GM20000 (cell line): ENCODE data around the gene HBE1.

ENCODE experiments used
- DNase-seq: peaks from one replicate; pipeline ENCODE4 v3.0.0; 2012; ENCODE audit warnings: low spot score
- TF ChIP-seq, protein P1 (sequence below): IDR thresholded peaks from 2 replicates; pipeline ENCODE4 v1.5.1; 2012; ENCODE audit warnings: mild to moderate bottlenecking, control low read depth; ENCODE audit errors: extremely low read depth, missing control alignments

The HBE1 gene

DNA sequence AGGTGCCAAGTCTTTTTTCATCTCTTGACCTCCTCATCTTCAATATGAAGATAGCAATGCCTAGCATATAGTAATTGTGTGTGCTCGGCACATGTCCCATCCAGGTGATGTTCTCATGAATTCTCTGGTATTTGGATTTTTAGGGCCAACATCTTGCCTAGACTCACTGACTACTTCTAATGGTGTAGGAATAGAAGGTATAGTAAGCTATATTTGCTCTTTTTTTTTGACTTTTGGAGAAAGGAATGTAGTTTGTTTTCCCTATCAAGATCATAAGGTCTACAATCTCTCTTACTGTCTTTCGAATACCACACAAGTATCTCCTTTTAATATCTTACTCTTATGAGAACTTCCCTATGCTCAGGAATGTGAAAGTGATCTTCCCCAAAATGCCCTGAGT lies 38.6 kb downstream of the HBE1 start:
- TF ChIP-seq, protein P1, sequence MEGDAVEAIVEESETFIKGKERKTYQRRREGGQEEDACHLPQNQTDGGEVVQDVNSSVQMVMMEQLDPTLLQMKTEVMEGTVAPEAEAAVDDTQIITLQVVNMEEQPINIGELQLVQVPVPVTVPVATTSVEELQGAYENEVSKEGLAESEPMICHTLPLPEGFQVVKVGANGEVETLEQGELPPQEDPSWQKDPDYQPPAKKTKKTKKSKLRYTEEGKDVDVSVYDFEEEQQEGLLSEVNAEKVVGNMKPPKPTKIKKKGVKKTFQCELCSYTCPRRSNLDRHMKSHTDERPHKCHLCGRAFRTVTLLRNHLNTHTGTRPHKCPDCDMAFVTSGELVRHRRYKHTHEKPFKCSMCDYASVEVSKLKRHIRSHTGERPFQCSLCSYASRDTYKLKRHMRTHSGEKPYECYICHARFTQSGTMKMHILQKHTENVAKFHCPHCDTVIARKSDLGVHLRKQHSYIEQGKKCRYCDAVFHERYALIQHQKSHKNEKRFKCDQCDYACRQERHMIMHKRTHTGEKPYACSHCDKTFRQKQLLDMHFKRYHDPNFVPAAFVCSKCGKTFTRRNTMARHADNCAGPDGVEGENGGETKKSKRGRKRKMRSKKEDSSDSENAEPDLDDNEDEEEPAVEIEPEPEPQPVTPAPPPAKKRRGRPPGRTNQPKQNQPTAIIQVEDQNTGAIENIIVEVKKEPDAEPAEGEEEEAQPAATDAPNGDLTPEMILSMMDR, result no peak
- DNase-seq, result no peak

GRCh38 chr11:5230266-5230665 lies 39.5 kb downstream of the HBE1 start:
- no peak for DNase-seq
- TF ChIP-seq, protein P1, result no peak

DNA sequence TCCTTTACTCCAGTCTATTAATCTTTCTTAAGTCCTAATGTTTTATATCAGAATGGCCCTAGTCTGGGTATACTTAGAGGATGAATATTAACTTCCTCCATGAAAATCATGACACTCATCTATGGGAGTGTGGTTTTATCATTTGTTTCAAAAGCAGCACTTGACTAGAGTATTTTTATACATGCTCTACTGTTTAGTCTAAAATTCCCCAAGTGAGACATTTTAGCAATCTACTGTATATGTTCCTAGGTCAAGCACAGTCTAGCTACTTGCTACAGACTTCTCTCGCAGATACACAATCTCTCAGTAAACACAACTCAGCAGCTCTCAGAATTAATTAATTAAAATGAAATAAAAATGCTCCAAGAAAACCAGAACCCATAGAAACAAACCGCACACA lies 39.9 kb downstream of the HBE1 start:
- TF ChIP-seq, protein P1, result no peak
- DNase-seq, result no peak

GRCh38 chr11:5229356-5229755 lies 40.4 kb downstream of the HBE1 start:
- DNase-seq, result no peak
- TF ChIP-seq, protein P1, result no peak

DNA sequence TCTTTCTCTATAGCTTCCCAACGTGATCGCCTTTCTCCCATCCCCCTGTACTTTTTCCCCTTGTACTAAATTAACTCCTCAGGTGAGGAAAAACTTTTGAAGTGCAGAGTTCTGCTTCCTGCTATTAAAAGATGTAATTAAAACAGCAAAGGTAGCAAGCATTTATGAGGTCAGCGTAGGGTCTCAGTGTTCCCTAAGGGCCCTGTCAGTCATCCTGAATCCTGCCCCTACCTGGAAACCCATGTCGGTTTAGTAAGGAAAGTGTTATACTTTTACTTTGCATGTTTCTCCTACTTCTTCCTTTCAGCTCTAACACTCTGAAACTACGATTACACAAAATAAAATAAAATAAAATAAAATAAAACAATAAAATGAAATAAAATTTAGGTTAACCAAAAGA lies 41.6 kb downstream of the HBE1 start:
- no peak for DNase-seq
- TF ChIP-seq, protein P1, result no peak

DNA sequence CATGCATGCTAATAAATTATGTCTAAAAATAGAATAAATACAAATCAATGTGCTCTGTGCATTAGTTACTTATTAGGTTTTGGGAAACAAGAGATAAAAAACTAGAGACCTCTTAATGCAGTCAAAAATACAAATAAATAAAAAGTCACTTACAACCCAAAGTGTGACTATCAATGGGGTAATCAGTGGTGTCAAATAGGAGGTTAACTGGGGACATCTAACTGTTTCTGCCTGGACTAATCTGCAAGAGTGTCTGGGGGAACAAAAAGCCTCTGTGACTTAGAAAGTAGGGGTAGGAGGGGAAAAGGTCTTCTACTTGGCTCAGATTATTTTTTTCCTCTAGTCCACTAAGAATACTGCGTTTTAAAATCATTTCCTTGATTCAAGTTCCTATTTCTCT lies 42.1 kb downstream of the HBE1 start:
- DNase-seq, result no peak
- TF ChIP-seq, protein P1, result no peak

- DNase-seq, result no peak
- TF ChIP-seq, protein P1, result no peak
These were observed 42.9 kb downstream of the HBE1 start, which contains the start of gene HBB for GRCh38 chr11:5226732-5227310. TSS of gene HBB (minus strand) at chr11:5227071. CDS start at chr11:5227021, 50 bp downstream.
